Stimulated activated CD8-positive, alpha-beta memory T cell treated with anti-CD3 and anti-CD28 coated beads, Interleukin-12 subunit alpha, Interleukin-12 subunit beta, amount 100 ng/mL, for 1 hour (primary cell): ENCODE results near the gene FAM13B.
"Not testable (repeated sequence)": the region's sequence is repeated elsewhere in the genome, so short reads cannot be mapped to it uniquely, and the experiment has no call there.

ENCODE experiments used
- DNase-seq: peaks from one replicate; pipeline ENCODE4 v3.0.0-alpha.2; 2020; ENCODE audit warnings: low read depth

FAM13B gene

GRCh38 chr5:137960819-137961218, 72.1 kb downstream of the FAM13B start:
- no peak for DNase-seq

DNA sequence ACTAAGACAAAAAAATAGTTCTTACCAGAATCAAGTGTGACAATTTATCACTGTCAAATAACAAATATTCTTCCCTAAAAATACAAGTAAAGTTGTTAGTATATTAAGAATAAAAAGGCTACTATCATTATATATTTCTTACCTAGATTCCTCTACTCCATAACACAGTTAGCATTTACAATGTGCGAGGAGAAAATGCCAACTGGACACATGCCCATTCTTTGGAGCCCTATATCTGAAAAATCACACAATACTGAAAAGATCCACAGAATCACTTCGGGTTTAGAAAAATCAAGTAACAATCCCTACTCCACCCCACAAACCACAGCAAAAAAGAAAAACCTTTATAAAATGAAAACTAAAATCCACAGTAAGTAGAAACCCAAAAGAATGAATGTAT, 72.7 kb downstream of the FAM13B start:
- no peak for DNase-seq

- DNase-seq: no peak
These were observed 73.4 kb downstream of the FAM13B start for GRCh38 chr5:137959488-137959887.

- DNase-seq: no peak
These were observed 74.9 kb downstream of the FAM13B start for GRCh38 chr5:137957948-137958347.

- DNase-seq: no peak
These were observed 78.6 kb downstream of the FAM13B start for GRCh38 chr5:137954131-137954879.

- DNase-seq: no peak
These were observed 87.1 kb downstream of the FAM13B start for GRCh38 chr5:137945825-137946224.

- DNase-seq: not testable (repeated sequence)
These were observed 88.6 kb downstream of the FAM13B start for GRCh38 chr5:137944280-137944679.

GRCh38 chr5:137939331-137939730, 93.5 kb downstream of the FAM13B start:
- no peak for DNase-seq

- no peak for DNase-seq
These were observed 94.1 kb downstream of the FAM13B start for GRCh38 chr5:137938751-137939143.

DNA sequence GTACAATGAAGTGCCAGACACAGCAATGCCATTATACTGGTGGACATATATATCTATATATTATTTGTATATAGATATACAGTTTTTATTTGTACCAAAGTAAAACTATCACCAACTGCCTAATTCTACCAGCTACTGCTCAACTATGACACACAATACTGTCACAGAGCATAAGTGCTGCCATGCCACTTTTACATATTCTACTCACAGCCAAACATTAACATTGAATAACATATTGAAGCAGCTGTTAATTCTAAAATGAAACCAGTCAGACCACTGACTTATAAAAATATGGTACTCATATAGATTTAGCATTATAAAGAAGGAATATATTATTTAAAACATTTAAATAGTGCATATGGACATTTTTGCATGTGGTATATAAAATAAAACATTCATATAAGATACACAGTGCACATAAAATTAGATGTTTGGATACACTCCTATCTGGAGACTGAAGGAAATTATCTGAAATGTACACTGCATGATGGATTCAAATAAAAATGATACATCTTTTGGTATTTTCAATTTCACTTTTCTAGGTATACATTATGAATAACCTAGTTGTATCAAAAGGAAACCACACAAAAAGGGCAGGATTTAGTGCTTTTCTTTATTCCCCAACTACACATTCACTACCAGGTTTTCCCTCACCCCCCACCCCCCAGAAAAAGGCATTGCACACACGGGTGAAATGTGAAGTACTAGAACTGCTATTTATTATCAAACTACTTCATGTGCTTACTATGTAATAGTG, 94.7 kb downstream of the FAM13B start:
- DNase-seq: no peak

DNA sequence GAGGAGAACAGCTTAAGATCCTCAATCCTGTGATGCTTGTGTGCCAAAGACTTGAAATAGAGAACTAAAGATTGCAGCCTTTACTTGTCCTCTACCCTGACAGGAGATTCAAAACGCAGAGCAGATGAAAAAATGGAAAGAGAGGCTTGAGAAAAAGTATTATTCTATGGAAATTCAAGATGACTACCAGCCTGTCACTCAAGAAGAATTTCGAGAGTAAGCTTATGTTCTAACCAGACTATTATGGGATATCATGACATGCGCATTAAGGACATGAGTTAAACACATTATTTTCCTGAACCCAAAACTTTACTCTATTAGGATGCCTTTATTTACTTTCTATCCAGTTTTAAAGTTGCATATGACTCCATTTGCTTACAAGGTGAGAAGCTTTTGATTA, 97.2 kb downstream of the FAM13B start:
- no peak for DNase-seq

- no peak for DNase-seq
These were observed 97.7 kb downstream of the FAM13B start for GRCh38 chr5:137935190-137935589.

DNA sequence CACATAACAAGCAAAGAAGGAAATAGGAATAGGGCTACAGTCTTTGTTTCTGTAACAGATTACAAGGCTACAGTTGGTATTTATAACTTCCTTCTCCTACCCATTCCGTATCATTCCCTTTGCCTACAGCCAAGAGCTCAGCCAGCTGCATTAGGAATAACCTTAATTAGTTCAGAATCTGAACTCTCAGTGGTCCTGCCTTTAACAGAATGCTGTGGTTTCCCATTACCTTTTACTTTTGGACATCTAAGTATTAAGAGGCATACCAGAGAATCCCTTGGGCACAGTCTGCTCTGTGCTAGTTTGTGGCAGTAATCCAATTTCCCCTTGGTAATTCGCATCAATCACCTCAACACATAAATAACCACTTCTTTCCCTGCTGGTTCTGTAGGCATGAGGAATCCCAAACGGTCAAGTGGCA, 99.4 kb downstream of the FAM13B start:
- DNase-seq: no peak

GRCh38 chr5:137932800-137933199, 100.1 kb downstream of the FAM13B start:
- no peak for DNase-seq

DNA sequence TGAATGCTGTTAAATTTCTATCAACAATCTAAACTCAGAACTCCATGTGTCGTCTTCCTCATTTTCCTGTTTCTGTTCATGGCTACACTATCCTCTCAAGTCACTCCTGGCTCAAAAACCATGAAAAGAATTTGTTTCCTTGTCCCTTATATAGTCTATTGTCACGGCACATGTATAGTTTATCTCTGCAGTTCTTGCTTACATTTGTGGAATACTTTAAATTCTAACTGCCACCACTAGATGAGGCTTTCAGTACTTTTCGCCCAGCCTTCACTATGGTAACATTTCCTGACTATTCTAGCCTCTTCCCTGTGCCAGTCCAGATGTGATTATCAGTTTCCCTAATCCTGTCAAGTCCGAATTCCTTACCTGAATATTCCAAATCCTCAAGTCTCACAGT, 109.0 kb downstream of the FAM13B start:
- no peak for DNase-seq

- no peak for DNase-seq
These were observed 110.9 kb downstream of the FAM13B start for GRCh38 chr5:137921931-137922330.

DNA sequence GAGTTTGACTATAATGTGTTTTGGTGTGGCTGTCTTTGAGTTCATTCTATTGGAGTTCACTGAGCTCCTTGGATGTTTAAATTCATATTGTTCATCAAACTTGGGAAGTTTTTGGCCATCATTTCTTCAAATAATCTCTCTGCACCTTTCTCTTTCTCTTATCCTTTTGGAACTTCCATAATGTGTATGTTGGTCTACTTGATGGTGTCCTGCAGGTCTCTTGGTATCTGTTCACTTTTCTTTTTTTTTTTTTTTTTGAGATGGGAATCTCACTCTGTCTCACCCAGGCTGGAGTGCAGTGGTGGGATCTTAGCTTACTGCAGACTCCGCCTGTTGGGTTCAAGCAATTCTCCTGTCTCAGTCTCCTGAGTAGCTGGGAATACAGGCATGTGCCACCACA, 116.0 kb downstream of the FAM13B start:
- DNase-seq: no peak

GRCh38 chr5:137914758-137915157, 118.1 kb downstream of the FAM13B start:
- no peak for DNase-seq

DNA sequence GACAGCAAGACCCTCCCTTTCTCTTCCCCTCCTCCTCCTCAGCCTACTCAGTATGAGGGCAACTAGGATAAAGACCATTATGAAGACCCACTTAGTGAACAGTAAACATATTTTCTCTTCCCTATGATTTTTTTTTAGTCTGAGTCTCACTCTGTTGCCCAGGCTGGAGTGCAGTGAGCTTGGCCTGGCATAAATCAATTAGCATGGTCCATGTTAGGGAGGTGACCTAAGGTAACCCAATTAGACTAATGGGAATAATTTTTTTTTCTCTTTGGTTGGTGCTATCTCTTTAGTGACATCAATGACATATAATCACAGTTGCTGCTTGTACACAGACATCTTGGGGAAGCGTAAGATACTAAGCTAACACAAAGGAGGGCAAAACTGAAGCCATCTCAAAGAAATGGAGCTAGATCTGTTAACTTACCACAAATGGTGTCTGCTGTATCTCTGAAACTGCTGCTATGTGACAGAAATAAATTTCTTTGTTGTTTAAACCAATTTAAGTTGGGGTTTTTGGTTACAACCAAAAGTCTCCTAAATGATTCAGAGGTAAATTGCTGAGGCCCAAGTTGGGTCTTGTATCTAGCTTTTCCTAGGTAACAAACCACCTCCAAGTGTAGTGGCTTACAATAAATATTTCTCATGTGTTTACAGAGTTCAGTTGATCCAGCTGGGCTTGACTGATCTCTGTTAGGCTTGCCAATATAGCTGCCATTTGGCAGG, 130.3 kb downstream of the FAM13B start:
- no peak for DNase-seq

GRCh38 chr5:137901011-137901817, 131.7 kb downstream of the FAM13B start:
- no peak for DNase-seq

DNA sequence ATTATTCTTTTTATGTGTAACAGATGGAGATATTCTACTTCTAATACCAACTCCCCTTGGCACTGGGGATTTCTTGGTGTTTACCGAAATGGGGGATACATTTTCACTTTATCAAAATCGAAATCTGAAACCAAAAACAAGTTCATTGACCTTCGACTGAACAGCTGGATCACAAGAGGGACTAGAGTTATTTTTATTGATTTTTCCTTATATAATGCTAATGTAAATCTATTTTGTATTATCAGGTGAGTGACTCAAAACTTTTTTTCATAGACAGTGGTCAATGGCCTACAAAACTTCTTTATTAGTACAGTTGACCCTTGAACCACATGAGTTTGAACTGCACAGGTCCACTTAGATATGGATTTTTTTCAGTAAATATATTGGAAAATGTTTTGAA, 133.4 kb downstream of the FAM13B start:
- DNase-seq: no peak

GRCh38 chr5:137896560-137896959, 136.3 kb downstream of the FAM13B start:
- DNase-seq: no peak
